A549 (cell line): Measurements from ENCODE around the gene CHTF18.

ENCODE experiments used
- ESRRA ChIP-seq: fragments of 150-350 bp; IDR thresholded peaks from 2 replicates; pipeline ENCODE4 v1.6.1; 2014; ENCODE audit warnings: mild to moderate bottlenecking, low read length, borderline replicate concordance
- RAD21 ChIP-seq, 2 experiments: fragments of >200 bp in 1 of 2; sonication (Bioruptor Twin) in 1 of 2; formaldehyde crosslinking in 1 of 2; IDR thresholded peaks in 1 of 2; conservative IDR thresholded peaks in 1 of 2; 2 replicates in 1 of 2; 3 replicates in 1 of 2; pipeline ENCODE4 v1.6.1; 2012 to 2018; ENCODE audit warnings: inconsistent platforms in 1 of 2
- TF ChIP-seq, protein P1 (sequence below): fragments of >200 bp; sonication (Bioruptor Twin); formaldehyde crosslinking; IDR thresholded peaks from 3 replicates; pipeline ENCODE4 v1.5.1; 2016

DNA sequence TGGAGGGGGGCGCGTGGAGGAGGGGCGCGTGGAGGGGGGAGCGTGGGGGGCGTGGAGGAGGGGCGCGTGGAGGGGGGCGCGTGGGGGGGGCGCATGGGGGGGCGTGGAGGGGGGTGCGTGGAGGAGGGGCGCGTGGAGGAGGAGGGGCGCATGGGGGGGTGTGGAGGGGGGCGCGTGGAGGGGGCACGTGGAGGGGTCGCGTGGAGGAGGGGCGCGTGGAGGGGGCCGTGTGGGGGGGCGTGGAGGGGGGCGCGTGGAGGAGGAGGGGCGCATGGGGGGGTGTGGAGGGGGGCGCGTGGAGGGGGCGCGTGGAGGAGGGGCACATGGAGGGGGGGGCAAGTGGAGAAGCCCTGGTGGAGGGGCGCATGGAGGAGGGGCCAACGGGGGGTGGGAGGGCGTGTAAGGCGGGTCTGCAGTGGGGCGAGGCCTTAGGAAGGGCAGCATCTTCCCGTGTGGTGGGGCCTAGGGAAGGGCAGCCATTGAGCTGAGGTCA is 20.6 kb upstream of the CHTF18 start:
- TF ChIP-seq ESRRA (no peak), RAD21 (conservative IDR thresholded peaks at IDR 0.05 in 1 of 2, IDR thresholded peaks at IDR 0.05 in 1 of 2) (no peak)
- TF ChIP-seq, protein P1, sequence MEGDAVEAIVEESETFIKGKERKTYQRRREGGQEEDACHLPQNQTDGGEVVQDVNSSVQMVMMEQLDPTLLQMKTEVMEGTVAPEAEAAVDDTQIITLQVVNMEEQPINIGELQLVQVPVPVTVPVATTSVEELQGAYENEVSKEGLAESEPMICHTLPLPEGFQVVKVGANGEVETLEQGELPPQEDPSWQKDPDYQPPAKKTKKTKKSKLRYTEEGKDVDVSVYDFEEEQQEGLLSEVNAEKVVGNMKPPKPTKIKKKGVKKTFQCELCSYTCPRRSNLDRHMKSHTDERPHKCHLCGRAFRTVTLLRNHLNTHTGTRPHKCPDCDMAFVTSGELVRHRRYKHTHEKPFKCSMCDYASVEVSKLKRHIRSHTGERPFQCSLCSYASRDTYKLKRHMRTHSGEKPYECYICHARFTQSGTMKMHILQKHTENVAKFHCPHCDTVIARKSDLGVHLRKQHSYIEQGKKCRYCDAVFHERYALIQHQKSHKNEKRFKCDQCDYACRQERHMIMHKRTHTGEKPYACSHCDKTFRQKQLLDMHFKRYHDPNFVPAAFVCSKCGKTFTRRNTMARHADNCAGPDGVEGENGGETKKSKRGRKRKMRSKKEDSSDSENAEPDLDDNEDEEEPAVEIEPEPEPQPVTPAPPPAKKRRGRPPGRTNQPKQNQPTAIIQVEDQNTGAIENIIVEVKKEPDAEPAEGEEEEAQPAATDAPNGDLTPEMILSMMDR: no peak
